Smooth muscle cell (in vitro differentiated cells): ENCODE results near the gene ZNF638. TPM values are rescaled to one million over a fixed set of nuclear protein-coding genes. Genes with fewer than 3 reads are reported as not detected.

Source experiments
- polyA plus RNA-seq: library from polyadenylated mRNA; unstranded; fragments of >200 nt; fragmentation: Nextera tagmentation; extraction: Ambion mirVana; gene quantifications from 2 replicates; pipeline ENCODE4 v1.2.1, GENCODE V29; 2016
- small RNA-seq: library from RNA; depleted of rRNA; stranded (forward); fragments of <200 nt; gene quantifications from one replicate; pipeline ENCODE3, GENCODE V24; 2014
- total RNA-seq: library from RNA; depleted of rRNA; stranded (reverse); fragments of >200 nt; gene quantifications from 2 replicates; pipeline ENCODE4 v1.2.3, GENCODE V29; 2014

ZNF638 gene
- total and polyA plus RNA-seq, 2 experiments from 2014 or later = 44.8 to 159 TPM

Small RNA genes within 50 kb of the gene (small RNA-seq; reads per million reads assigned to genes)
- gene RNU6-105P = not detected

Other genes starting within 250 kb of the ZNF638 start
- gene MCEE, start 201.6 kb upstream of the ZNF638 start, total RNA-seq = 38.4 and 46.0 TPM in 2 replicates
- gene MCEE, start 201.6 kb upstream of the ZNF638 start, polyA plus RNA-seq = 52.4 and 53.9 TPM in 2 replicates
- 29.2 and 49.8 TPM in 2 replicates for gene MPHOSPH10, start 201.1 kb upstream of the ZNF638 start, total RNA-seq
- gene MPHOSPH10, start 201.1 kb upstream of the ZNF638 start, polyA plus RNA-seq = 27.3 and 29.4 TPM in 2 replicates
- gene PAIP2B, start 104.7 kb upstream of the ZNF638 start, total RNA-seq = 1.7 and 2.4 TPM in 2 replicates
- 0.89 and 1.2 TPM in 2 replicates for gene PAIP2B, start 104.7 kb upstream of the ZNF638 start, polyA plus RNA-seq
- gene DYSF, start 121.8 kb downstream of the ZNF638 start, total RNA-seq = 1.6 and 2.1 TPM in 2 replicates
- gene DYSF, start 121.8 kb downstream of the ZNF638 start, polyA plus RNA-seq = 0.64 and 2.5 TPM in 2 replicates